Glomerular endothelial cell (primary cell): ENCODE measurements around the gene OR4B1. TPM values are rescaled to one million over a fixed set of nuclear protein-coding genes. Genes with fewer than 3 reads are reported as not detected.

Source experiments
- DNase-seq: peaks from one replicate; pipeline ENCODE4 v3.0.0-alpha.2; 2011; ENCODE audit warnings: low read depth, low spot score; ENCODE audit errors: extremely low read depth
- total RNA-seq: library from RNA; depleted of rRNA; stranded (reverse); fragments of >200 nt; gene quantifications from 2 replicates; pipeline ENCODE4 v1.2.3, GENCODE V29; 2015

The OR4B1 gene
- total RNA-seq, 1 donor from 2014 or later = not detected

DNA sequence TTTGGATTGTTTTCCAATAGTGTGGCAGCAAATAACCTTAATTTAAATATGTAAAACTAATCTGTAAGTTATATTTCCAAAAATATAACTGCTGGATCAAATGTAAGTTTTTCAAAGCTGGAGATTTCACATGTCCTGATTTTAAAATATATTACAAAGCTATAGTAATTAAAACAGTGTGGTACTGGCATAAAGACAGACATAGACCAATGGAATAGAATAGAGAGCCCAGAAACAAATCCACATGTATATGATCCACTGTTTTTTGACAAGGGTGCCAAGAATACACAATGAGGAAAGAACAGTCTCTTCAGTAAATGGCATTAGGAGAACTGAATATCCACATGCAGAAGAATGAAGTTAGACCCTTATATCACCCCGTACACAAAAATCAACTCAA lies 32.3 kb downstream of the OR4B1 start:
- no peak for DNase-seq

DNA sequence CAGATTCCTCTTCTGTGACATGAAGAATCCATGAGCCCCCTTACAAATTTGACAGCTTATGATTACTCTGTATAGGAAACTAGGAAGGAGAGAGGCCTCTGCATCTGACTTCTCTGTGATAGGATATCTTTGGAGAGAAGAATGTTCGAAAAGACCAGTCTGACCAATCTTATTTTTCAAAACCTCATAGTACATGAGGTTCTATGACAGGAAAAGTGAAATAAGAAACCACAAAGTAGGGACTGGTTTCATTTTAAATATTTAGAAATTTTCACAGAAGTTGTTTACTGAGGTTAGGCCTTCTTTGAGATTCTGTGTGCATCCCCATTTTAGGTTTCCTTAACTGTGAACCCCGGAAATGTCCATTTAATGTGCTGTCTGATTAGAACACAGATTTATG lies 45.0 kb downstream of the OR4B1 start:
- no peak for DNase-seq

DNA sequence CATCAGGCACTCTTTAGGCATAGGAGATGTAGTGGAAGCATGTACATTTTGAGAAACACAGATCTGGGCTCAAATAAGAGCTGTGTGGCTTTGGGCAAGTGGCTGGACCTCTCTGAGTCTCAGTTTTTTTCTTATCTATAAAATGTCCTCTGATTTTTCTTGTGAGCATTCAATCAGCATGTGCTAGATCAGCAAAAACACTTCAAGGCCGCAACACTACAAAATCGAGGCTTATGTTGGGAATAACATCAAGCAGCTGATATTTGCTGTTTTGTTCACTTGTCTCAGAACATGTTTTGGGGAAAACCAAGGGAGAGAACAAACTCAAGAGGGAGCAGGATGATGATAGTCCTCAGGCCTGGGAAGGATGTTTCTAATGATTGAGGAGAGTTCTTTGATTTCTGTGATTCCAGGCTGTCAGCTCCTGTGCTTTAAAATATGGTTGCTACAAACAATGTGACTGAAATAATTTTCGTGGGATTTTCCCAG lies 46.9 kb downstream of the OR4B1 start, which contains the start of gene OR4X1:
Gene OR4X1 (plus strand): TSS at position 439 of the 489 bp plus-strand sequence. CDS start 0 bp downstream, at position 439.
- no peak for DNase-seq

Other genes with a start within 250 kb of the OR4B1 start
- gene PTPRJ, start 236.3 kb upstream of the OR4B1 start, total RNA-seq = 17.3 and 21.5 TPM in 2 replicates
- not detected in 2 replicates for gene OR4X2, start 28.3 kb downstream of the OR4B1 start, total RNA-seq
- not detected in 2 replicates for gene OR4X1, start 47.1 kb downstream of the OR4B1 start, total RNA-seq
- not detected in 2 replicates for gene OR4S1, start 89.4 kb downstream of the OR4B1 start, total RNA-seq
- gene OR4C3, start 108.1 kb downstream of the OR4B1 start, total RNA-seq = not detected in 2 replicates
- gene OR4C5, start 149.7 kb downstream of the OR4B1 start, total RNA-seq = not detected in 2 replicates